ENCODE results near the gene SF3B4. TPM values are rescaled to one million over a fixed set of nuclear protein-coding genes. Genes with fewer than 3 reads are reported as not detected.

Gene SF3B4
- total RNA-seq, 1 donor from 2014 or later, result 26.4 TPM

GRCh38 chr1:149884433-149885338 lies 42.9 kb downstream of the SF3B4 start:
- Histone ChIP-seq H3K4me3 (peak overlapping the region; percentile 82), H3K79me2 (ENCODE audit: low read depth) (peaks cover 28% of the 10 kb centered on the region), H3K4me1 (peaks cover 20% of the 10 kb centered on the region), H3K4me2 (peak overlapping the region; percentile 94), H3F3A (ENCODE audit: low read depth) (peaks cover 54% of the 10 kb centered on the region), H3K9ac (peak overlapping the region; percentile 54), H3K36me3 (no peaks in the 10 kb centered on the region), H2AFZ (replicated peaks) (no peak overlapping the region), H3K9me3 (ENCODE audit: low read depth) (no peaks in the 10 kb centered on the region), H3K27ac (peak overlapping the region; percentile 97), H3K27me3 (no peaks in the 10 kb centered on the region), H4K20me1 (ENCODE audit: low read depth) (peaks cover 26% of the 10 kb centered on the region)
- Mint-ChIP-seq H3K4me3 (no peak overlapping the region), H3K27me3 (ENCODE audit: insufficient read depth, low read depth) (no peaks in the 10 kb centered on the region), H3K27ac (no peak overlapping the region), H3K9me3 (no peaks in the 10 kb centered on the region), H3K4me1 (peaks cover 3% of the 10 kb centered on the region), H3K36me3 (no peaks in the 10 kb centered on the region)
- peak; percentile 33 for DNase-seq (ENCODE audit: low spot score)
- no peak for TF ChIP-seq CTCF (IDR thresholded peaks at IDR 0.05)
- TF ChIP-seq EZH2phosphoT487 (IDR thresholded peaks at IDR 0.05), result no peak
- TF ChIP-seq EZH2 (IDR thresholded peaks at IDR 0.05), result no peak

DNA sequence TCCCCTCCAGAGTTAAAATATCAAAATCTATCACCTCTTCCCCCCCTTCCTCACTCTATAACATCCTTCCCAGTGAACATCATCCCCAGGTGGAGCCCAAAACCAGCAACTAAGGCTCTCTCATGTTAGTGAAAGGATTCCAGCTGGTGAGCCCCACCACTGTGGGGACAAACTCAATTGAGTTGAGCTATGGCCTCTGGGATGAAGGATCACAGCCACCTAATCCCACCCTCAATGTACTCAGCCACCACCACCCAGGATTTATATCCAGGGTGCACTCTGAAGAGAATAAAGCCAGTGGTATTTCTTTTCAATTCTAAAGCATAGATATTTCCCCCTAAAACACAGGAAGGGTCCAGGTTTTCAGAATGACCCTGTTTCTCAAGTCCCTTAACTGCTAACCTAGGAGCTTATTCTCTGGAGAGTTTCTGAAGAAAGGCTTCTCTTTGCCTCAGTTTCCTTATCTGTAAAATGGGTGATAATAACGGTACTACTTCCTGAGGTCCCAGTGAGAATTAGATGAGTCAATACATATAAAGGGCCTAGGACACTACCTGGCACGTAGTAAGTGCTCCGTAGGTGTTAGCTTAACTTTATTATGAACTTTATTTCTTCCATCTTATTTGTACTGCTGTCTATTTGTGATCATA lies 43.9 kb downstream of the SF3B4 start:
- peaks cover 2% of the 10 kb centered on the region for H3K27me3 Mint-ChIP-seq (ENCODE audit: insufficient read depth, low read depth)
- H3K4me3 ChIP-seq, result peak overlapping the region; percentile 82
- H3K4me3 Mint-ChIP-seq, result peak overlapping the region; percentile 57
- peaks cover 16% of the 10 kb centered on the region for H3K4me1 ChIP-seq
- H3K4me1 Mint-ChIP-seq, result peaks cover 3% of the 10 kb centered on the region
- peaks cover 26% of the 10 kb centered on the region for H4K20me1 ChIP-seq (ENCODE audit: low read depth)
- H3K27me3 ChIP-seq, result no peaks in the 10 kb centered on the region
- no peak overlapping the region for H2AFZ ChIP-seq (replicated peaks)
- H3F3A ChIP-seq (ENCODE audit: low read depth), result peaks cover 49% of the 10 kb centered on the region
- no peak for TF ChIP-seq EZH2 (IDR thresholded peaks at IDR 0.05)
- no peak for TF ChIP-seq EZH2phosphoT487 (IDR thresholded peaks at IDR 0.05)
- TF ChIP-seq CTCF (IDR thresholded peaks at IDR 0.05), result no peak
- DNase-seq (ENCODE audit: low spot score), result no peak
- no peaks in the 10 kb centered on the region for H3K9me3 ChIP-seq (ENCODE audit: low read depth)
- no peak overlapping the region for H3K27ac ChIP-seq
- no peaks in the 10 kb centered on the region for H3K36me3 ChIP-seq
- no peaks in the 10 kb centered on the region for H3K9me3 Mint-ChIP-seq
- H3K9ac ChIP-seq, result no peak overlapping the region
- peaks cover 28% of the 10 kb centered on the region for H3K79me2 ChIP-seq (ENCODE audit: low read depth)
- no peak overlapping the region for H3K27ac Mint-ChIP-seq
- H3K36me3 Mint-ChIP-seq, result no peaks in the 10 kb centered on the region
- peak overlapping the region; percentile 94 for H3K4me2 ChIP-seq

DNA sequence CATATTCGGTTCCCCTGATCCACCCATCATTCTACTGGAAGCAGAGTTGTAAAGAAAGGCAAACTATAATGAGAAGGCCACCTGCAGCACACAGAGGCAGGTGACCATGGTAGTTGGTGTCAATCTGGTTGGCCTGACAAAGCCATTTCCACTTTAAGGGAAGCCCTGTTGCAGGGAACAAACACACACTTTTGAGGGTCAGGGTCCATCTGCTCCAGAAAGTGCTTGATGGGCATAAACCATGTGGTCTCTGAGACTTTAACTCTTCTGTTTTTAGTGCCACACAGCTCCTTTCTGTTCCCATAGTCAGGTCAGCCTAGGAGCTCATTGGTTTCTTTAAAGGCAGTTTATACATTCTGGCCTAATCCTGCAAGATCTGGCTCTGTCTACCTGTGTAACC lies 45.7 kb downstream of the SF3B4 start:
- DNase-seq (ENCODE audit: low spot score), result no peak
- no peaks in the 10 kb centered on the region for H3K27me3 ChIP-seq
- no peak overlapping the region for H3K4me3 ChIP-seq
- peaks cover 31% of the 10 kb centered on the region for H3F3A ChIP-seq (ENCODE audit: low read depth)
- Mint-ChIP-seq H3K4me1 (peaks cover 3% of the 10 kb centered on the region), H3K27me3 (ENCODE audit: insufficient read depth, low read depth) (peaks cover 2% of the 10 kb centered on the region), H3K27ac (no peak overlapping the region), H3K4me3 (peak overlapping the region; percentile 2), H3K9me3 (no peaks in the 10 kb centered on the region), H3K36me3 (no peaks in the 10 kb centered on the region)
- no peak overlapping the region for H3K4me2 ChIP-seq
- H3K4me1 ChIP-seq, result peaks cover 14% of the 10 kb centered on the region
- no peak overlapping the region for H2AFZ ChIP-seq (replicated peaks)
- H3K36me3 ChIP-seq, result no peaks in the 10 kb centered on the region
- TF ChIP-seq EZH2phosphoT487 (IDR thresholded peaks at IDR 0.05), result no peak
- no peak for TF ChIP-seq EZH2 (IDR thresholded peaks at IDR 0.05)
- no peak for TF ChIP-seq CTCF (IDR thresholded peaks at IDR 0.05)
- H4K20me1 ChIP-seq (ENCODE audit: low read depth), result peaks cover 26% of the 10 kb centered on the region
- H3K27ac ChIP-seq, result no peak overlapping the region
- H3K79me2 ChIP-seq (ENCODE audit: low read depth), result peaks cover 28% of the 10 kb centered on the region
- H3K9me3 ChIP-seq (ENCODE audit: low read depth), result no peaks in the 10 kb centered on the region
- no peak overlapping the region for H3K9ac ChIP-seq
